Mucosa of stomach (tissue), 1 donor: ENCODE data around the gene CCDC88B.

ENCODE experiments used
- H3K27me3 ChIP-seq: one replicate; pipeline ENCODE4 v1.7.0; 2013; ENCODE audit warnings: mild to moderate bottlenecking, low read length; ENCODE audit not compliant: control insufficient read depth, insufficient read depth
- H3K36me3 ChIP-seq: one replicate; pipeline ENCODE4 v1.7.0; 2013; ENCODE audit warnings: low read length; ENCODE audit not compliant: control insufficient read depth, insufficient read depth
- H3K4me1 ChIP-seq: one replicate; pipeline ENCODE4 v1.7.0; 2013; ENCODE audit warnings: mild to moderate bottlenecking, low read length; ENCODE audit not compliant: control insufficient read depth, insufficient read depth
- H3K4me3 ChIP-seq: one replicate; pipeline ENCODE4 v1.7.0; 2013; ENCODE audit warnings: low read length
- H3K9ac ChIP-seq: one replicate; pipeline ENCODE4 v1.7.0; 2013; ENCODE audit warnings: mild to moderate bottlenecking, low read length, moderate library complexity
- H3K9me3 ChIP-seq: one replicate; pipeline ENCODE4 v1.7.0; 2013; ENCODE audit warnings: mild to moderate bottlenecking, low read length, moderate library complexity; ENCODE audit not compliant: control insufficient read depth
- donor health status: Pancreatic carcinoma.

Gene CCDC88B

GRCh38 chr11:64378335-64378880, 38.4 kb downstream of the CCDC88B start:
- H3K27me3 ChIP-seq: peaks cover 6% of the 10 kb centered on the region
- no peak overlapping the region for H3K9ac ChIP-seq
- H3K4me3 ChIP-seq: no peak overlapping the region
- peaks cover under 1% of the 10 kb centered on the region for H3K4me1 ChIP-seq
- no peaks in the 10 kb centered on the region for H3K9me3 ChIP-seq
- no peaks in the 10 kb centered on the region for H3K36me3 ChIP-seq

GRCh38 chr11:64379160-64379559, 39.2 kb downstream of the CCDC88B start:
- Histone ChIP-seq H3K4me3 (no peak overlapping the region), H3K27me3 (peaks cover 12% of the 10 kb centered on the region), H3K36me3 (no peaks in the 10 kb centered on the region), H3K4me1 (peaks cover 8% of the 10 kb centered on the region), H3K9me3 (no peaks in the 10 kb centered on the region), H3K9ac (no peak overlapping the region)

DNA sequence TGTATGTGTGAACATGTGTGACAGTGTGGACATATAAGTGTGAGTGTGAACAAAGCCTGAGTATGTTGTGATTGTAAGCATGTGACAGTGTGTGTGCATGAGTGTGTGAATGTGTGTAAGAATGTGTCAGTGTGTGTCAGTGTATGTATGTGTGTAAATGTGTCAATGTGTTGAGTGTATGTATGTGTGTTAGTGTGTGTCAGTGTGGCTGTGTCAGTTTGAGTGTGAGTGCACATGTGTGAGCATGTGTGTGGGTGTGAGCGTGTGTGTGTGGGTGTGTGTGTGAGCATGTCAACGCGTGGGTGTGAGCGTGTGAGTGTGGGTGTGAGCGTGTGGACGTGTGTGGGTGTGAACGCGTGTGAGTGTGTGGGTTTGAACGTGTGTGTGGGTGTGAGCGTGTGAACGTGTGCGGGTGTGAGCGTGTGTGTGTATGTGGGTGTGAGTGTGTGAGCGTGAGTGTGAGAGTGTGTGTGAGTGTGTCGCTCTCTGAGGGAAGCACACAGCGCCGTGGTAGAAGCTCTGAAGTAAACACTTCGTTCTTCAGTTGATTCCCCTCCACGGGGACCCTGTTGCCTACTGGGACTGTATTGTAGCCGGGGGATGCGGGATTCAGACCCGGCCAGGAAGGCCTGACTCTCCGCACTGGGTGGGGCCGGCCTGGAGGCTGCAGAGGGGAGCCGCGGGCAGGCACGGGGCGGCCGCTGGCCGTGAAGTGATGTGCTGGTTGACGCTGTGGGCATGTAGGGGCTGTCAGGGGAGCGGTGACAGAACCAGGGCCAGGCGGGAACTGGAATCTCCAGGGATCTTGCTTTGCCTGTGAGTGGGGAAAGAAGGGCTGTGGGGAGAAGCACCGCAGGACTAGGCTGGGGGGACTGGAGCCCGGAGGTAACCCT, 40.1 kb downstream of the CCDC88B start:
- no peaks in the 10 kb centered on the region for H3K9me3 ChIP-seq
- H3K4me1 ChIP-seq: peaks cover 11% of the 10 kb centered on the region
- no peaks in the 10 kb centered on the region for H3K36me3 ChIP-seq
- H3K27me3 ChIP-seq: peaks cover 12% of the 10 kb centered on the region
- H3K9ac ChIP-seq: no peak overlapping the region
- H3K4me3 ChIP-seq: no peak overlapping the region

DNA sequence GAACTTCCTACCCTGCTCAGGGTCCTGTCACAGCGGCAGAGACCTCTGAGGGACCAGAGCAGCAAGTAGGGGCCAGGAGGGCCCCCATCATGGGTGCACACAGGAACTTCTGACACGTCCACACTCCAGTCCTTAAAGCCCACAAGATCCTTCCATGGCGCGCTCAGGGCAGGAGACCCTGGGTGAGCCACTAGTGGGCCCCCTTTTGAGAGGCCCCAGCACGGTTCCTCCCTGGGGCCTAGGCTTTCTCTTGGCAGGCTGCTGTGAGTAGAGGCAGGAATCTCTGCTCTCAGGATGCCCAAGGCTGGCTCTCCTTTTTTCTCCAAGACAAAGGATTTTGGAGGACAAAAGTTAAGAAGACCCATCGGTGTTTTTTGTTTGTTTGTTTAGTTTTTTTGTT, 41.3 kb downstream of the CCDC88B start:
- peaks cover 12% of the 10 kb centered on the region for H3K27me3 ChIP-seq
- no peak overlapping the region for H3K4me3 ChIP-seq

GRCh38 chr11:64382047-64382446, 42.0 kb downstream of the CCDC88B start:
- Histone ChIP-seq H3K4me1 (peaks cover 11% of the 10 kb centered on the region), H3K9me3 (no peaks in the 10 kb centered on the region), H3K4me3 (no peak overlapping the region), H3K27me3 (peaks cover 12% of the 10 kb centered on the region), H3K9ac (no peak overlapping the region), H3K36me3 (no peaks in the 10 kb centered on the region)

More for the DNA sequence above, 41.3 kb downstream of the CCDC88B start:
- H3K9me3 ChIP-seq: no peaks in the 10 kb centered on the region
- peaks cover 11% of the 10 kb centered on the region for H3K4me1 ChIP-seq
- H3K36me3 ChIP-seq: no peaks in the 10 kb centered on the region
- H3K9ac ChIP-seq: no peak overlapping the region

GRCh38 chr11:64382586-64382985, 42.6 kb downstream of the CCDC88B start:
- Histone ChIP-seq H3K27me3 (peaks cover 12% of the 10 kb centered on the region), H3K36me3 (no peaks in the 10 kb centered on the region), H3K9me3 (no peaks in the 10 kb centered on the region), H3K9ac (no peak overlapping the region), H3K4me1 (peaks cover 11% of the 10 kb centered on the region), H3K4me3 (no peak overlapping the region)

DNA sequence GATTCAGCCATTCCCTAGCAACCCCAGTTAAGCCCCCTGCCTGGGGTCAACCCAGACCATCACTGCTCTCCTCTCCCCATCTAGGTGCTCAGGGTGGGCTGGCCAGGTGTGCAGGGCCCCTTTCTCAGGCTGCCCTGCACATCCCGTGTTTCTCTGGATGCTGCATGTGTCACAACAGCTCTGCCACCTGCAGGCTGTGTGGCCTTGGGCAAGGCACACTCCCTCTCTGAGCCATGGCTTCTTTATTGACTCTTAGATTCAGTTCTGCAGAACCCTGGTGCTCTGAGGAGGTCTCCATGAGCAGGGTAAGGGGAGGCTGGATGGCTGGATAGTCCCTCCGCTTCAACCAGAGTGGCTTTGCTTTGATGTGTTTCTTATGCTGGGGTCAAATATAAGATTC, 43.6 kb downstream of the CCDC88B start:
- H3K27me3 ChIP-seq: peaks cover 12% of the 10 kb centered on the region
- no peak overlapping the region for H3K9ac ChIP-seq
- H3K36me3 ChIP-seq: no peaks in the 10 kb centered on the region
- peaks cover 11% of the 10 kb centered on the region for H3K4me1 ChIP-seq
- no peak overlapping the region for H3K4me3 ChIP-seq
- H3K9me3 ChIP-seq: no peaks in the 10 kb centered on the region

GRCh38 chr11:64384028-64384737, 44.2 kb downstream of the CCDC88B start:
- no peak overlapping the region for H3K4me3 ChIP-seq
- no peak overlapping the region for H3K9ac ChIP-seq
- no peaks in the 10 kb centered on the region for H3K36me3 ChIP-seq
- H3K4me1 ChIP-seq: peaks cover 11% of the 10 kb centered on the region
- no peaks in the 10 kb centered on the region for H3K9me3 ChIP-seq
- peaks cover 12% of the 10 kb centered on the region for H3K27me3 ChIP-seq

DNA sequence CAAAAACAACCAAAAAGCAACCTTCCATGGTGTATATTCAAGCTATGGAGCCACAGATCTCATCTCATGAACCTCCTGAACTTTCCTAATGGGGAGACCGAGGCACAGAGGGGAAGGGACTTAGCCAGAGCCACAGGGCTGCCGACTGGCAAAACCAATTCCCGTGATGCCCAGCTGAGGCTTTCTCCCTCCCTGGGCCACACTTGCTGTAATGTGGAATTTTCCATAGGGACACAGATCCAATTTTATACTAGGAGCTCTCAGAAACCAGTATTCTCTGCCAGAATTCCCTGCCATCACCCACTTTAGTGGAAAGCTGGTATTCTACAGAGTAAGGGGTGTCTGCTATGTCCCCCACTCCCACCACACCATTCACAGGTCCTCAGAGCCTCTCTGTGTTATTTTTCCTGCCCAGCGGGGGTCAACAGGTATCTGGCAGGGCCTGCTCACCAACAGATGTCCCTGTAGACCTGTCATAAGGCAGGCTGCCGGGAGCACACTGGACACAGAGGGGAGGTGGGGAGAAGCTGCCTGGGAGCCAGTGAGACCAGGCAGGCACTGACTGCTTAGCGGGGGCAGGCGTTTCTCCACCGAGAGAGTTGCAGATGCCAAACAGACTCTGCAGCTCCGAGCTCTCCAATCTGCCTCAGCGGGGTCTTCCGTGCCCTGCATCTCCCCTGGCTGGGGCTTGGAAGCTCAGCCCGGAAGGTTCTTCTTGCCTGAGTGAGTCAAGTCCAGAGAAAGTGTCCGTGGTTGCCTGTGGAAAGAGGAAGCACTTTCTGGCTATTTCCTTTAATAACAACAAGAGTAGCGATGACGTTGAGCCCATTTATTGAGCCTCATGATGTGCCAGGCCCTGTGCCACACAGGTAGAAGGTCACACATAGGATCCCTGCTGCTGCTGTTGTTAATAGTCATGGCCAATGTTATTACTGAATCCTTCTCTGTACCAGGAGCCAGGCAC, 45.3 kb downstream of the CCDC88B start:
- no peak overlapping the region for H3K4me3 ChIP-seq
- peaks cover 11% of the 10 kb centered on the region for H3K4me1 ChIP-seq
- peaks cover 9% of the 10 kb centered on the region for H3K27me3 ChIP-seq
- H3K9ac ChIP-seq: no peak overlapping the region
- no peaks in the 10 kb centered on the region for H3K9me3 ChIP-seq
- no peaks in the 10 kb centered on the region for H3K36me3 ChIP-seq

DNA sequence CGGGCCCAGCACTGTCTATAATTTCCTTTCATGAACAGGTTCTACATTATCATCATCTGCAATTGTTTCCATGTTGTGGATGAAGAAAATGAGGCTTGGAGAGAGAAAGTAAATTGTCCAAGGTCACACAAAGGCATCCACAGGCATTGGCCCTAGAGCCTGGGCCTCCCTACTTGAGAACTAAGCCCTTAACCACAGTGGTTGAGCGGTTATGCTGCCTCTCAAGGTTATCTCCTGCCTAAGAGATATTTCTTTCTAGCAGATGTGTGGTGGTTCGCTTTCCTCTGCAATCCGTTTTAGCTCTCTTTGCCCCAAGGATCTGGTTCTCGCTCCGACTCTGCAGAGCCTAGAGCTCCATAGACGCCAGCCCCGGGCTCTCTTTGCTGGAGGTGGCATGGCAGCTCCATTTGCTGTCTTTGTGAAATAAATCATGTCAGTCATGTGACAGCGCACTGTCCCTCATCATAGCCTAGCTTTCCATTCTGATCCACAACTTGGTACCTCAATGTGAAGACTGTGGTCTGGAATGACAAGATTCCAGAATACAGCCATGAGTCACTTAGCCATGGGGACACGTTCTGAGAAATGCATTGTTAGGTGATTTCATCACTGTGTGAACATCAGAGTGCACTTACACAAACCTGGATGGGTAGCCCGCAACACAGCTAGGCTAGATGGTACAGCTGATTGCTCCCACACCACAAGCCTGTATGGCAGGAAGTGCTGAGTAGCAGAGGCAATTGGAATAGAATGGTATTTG, 46.1 kb downstream of the CCDC88B start:
- Histone ChIP-seq H3K9ac (no peak overlapping the region), H3K4me3 (no peak overlapping the region), H3K27me3 (peaks cover 7% of the 10 kb centered on the region), H3K4me1 (peaks cover 11% of the 10 kb centered on the region), H3K9me3 (no peaks in the 10 kb centered on the region), H3K36me3 (no peaks in the 10 kb centered on the region)

GRCh38 chr11:64387916-64388315, 47.9 kb downstream of the CCDC88B start:
- Histone ChIP-seq H3K9me3 (no peaks in the 10 kb centered on the region), H3K36me3 (no peaks in the 10 kb centered on the region), H3K27me3 (peaks cover 7% of the 10 kb centered on the region), H3K4me3 (no peak overlapping the region), H3K4me1 (peaks cover 11% of the 10 kb centered on the region), H3K9ac (no peak overlapping the region)
